ENCODE results near the gene CDHR2.
"Not testable (repeated sequence)": the region's sequence is repeated elsewhere in the genome, so short reads cannot be mapped to it uniquely, and the experiment has no call there.

Gene CDHR2

DNA sequence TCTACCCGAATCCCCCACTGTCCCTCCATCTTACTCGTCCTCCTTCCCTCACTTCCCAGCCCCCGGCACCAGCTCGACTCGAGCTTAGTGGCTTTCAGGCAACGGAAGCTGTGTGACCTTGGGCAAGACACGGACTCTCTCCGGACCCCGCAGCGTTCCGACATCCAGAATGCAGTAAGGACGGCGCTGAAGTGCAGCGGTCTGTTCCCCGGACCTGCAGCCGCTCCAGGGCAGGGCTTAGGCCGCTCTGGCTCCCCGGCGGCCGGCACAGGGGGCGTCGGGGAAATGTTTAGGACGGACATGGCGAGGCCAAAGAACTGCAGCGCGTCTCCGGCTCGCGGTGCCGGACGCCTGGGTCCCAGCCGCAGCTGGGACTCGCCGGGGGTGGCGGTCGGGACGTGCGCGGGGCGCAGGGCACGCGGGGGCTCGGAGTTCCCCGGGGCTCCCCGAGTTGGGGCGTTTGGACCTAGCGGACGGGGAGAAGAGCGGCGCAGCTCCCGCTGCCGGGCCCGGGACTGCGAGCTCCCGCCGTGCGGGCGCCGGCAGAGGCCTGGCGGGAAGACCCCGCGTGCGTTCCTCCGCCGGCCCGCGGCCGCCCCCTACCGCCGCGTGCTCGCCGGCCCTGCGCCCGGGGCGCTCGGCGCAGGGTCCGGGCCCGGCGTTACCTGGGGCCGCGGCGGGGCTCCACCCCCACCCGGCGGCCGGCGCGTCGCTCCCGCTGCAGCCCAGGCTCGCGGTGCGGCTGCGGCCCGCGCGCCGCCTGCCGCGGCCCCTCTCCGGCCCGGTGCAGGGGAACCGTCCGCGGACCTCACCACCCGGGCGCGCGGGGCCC lies 6.3 kb upstream of the CDHR2 start:
- peak; percentile 41 for DNase-seq

DNA sequence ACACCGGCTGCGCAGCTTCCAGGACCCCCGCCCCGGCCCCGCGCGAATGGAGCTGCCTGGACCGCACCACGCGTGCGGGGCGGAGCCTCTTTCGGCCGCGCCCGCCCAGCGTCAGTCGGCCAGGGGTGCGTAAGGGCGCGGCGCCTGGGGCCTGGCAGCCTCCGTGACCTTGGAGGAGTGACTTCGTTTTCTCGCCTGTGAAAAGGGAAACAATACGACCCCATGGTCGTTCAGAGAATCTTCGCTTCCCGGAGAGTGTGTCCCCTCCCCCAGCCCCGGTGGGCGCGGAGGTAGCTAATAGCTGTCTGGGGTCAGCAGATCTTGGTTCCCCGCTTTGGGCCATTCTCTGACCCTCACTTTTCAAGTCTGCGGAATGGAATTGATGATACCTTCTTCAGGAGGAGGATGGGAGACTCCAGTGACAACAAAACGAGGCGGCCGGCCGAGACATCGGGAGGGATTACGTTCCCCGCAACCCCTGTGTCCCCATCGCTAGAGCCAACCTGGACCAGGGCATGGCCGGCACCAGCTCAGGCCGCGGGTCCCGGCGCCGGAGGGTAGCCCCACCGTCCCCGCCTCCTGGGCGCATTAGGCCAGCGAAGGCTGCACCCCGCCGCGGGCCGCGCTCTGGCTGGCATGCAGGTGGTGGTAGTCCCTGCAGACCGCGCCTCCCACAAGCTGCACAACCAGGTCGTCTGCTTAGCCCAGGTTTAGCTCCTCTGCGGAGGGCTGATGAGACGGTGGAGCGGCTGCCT lies 5.5 kb upstream of the CDHR2 start:
- DNase-seq: peak; percentile 75

DNA sequence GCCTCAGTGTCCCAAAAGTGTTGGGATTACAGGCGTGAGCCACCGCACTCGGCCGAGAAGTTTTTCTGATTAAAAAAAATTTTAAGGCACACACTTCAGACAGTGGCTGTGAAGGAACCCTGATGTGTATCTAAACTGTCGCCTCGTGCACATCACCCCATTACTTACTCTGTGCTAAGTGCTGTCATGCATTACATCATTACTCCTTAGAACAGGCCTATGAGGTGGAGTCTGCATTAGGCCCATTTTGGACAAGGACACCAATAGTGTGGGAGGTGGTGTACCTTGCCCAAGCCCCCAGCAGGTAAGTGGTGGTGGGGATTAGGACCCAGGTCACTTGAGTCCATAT lies 3.8 kb upstream of the CDHR2 start:
- DNase-seq: no peak

DNA sequence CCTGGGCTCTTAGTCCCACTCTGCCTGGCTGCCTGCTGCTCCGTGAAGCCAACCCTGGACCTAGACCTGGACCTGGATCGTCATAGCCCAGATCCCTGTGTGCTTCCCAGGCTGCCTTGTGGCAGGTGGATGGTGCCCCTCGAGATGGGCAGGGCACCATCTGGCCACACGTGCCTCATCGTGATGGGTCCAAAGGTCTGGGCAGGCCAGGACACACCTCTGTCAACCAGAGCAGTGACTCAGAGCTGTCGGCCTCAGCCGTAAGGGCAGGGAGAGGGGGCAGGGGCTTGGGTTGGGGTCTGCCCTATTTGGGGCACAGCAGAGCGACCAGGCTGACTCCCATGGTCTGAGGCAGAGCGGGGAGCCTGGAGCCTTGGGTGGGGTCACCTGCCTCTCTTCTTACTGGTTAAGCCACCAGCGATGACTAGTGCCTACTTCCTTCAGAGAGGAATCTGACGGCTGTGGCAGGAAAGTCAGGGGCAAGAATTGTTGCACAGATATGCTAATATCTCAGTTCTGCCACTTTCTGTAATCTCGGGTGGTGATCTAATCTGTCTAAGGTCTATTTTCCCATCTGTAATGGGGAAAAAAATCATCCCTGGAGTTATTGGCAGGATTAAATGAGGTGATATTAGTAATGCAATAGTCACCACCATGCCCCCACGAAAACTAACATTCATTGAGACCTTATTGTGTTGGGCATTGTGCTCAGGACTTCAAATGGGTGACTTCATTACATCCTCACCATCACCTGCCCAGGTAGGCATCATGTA lies 3.2 kb upstream of the CDHR2 start:
- no peak for DNase-seq

DNA sequence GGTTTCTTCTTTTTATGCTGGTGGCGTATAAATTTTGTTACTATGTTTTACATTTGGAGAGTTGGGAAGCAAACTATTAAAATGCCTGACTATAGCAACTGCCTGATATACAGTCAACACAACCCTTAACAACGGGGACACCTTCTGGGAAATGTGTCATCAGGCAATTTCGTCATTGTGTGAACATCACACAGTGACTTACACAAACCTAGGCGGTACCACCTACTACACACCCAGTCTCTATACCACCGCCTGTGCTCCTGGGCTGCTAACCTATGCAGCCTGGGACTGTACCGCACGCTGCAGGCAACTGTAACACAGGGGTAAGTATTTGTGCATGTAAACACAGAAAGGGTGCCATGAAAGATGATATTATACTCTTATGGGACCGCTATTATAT lies 1.3 kb upstream of the CDHR2 start:
- DNase-seq: peak; percentile 47

DNA sequence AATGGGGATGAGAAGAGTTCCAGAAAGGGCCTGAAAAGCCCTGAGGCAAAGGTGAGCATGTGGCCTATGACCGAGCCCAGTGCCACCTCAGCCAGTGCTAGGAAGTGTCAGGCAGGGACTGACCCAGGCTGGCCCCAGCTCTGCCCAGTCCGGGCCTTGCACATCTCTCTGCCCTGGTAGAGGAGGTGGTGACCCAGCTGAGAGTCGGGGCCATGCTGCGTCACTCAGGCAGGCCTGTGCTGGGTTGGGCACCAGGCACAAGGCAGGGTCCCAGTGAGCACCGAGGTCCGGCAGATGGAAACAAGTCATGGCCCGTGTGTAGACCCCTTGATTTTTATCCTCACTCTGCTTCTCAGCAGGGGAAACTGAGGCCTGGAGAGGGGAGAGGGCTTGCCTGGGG lies 729 bp downstream of the CDHR2 start:
- DNase-seq: no peak

DNA sequence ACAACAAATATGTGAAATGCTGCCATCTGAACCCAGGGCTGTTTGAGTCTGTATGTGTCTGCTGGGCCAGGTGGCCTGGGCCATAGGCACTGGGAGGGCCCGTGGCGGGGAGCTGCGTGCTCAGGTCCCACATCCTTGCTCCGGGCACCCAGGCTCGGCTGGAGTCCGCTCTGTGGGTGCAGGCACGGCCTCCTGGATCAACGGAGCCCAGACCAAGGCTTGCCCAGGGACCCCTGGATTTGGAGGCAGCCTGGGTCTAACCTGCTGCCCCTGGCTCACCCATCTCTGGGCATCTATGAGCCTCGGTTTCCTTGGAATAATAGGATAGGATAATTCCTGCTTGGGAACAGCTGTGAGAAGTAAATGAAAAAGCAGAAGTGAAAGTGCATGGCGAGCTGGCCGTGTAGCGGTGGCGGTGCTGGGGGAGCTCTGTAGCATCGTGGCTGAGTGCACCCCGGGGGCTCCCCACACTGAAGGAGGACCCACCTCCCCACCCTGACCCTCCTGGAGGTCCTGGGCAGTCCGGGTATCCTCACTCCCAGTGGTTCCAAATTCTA lies 1.2 kb downstream of the CDHR2 start:
- no peak for DNase-seq

DNA sequence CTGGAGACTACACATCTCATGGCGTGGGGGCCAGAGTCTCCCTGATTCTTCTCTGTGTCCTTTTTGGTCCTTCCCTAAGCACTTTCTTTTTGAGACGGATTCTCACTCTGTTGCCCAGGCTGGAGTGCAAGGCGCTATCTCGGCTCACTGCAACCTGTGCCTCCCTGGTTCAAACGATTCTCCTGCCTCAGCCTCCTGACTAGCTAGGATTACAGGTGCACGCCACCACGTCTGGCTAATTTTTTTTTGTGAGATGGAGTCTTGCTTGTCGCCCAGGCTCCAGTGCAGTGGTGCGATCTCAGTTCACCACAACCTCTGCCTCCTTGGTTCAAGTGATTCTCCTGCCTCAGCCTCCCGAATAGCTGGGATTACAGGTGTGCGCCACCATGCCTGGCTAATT lies 1.8 kb downstream of the CDHR2 start:
- DNase-seq: not testable (repeated sequence)

DNA sequence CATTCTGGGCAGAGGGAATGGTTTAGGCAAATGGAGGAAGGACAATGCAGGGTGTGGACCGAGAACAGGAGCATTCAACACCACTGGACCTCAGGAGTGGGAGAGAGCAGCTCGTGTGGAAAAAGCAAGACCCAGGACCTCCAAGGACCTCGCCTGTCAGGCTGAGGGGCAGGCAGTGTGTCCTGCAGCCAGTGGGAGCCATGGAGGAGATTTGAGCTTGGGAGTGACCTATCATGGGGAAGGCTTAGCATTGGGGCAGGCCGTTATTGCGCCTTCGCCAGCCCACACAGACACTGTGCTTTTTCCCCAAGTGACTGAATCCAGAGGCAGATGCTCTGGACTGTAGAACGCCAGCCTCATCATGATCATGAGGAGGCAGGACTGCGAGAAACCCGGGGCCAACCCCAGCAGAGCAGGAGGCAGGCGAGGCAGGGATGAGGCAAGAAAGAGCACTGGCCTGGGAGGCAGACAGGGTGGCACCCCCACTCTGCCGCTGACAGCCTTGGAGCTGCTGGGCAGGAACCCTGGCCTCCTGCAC lies 3.3 kb downstream of the CDHR2 start:
- DNase-seq: no peak

DNA sequence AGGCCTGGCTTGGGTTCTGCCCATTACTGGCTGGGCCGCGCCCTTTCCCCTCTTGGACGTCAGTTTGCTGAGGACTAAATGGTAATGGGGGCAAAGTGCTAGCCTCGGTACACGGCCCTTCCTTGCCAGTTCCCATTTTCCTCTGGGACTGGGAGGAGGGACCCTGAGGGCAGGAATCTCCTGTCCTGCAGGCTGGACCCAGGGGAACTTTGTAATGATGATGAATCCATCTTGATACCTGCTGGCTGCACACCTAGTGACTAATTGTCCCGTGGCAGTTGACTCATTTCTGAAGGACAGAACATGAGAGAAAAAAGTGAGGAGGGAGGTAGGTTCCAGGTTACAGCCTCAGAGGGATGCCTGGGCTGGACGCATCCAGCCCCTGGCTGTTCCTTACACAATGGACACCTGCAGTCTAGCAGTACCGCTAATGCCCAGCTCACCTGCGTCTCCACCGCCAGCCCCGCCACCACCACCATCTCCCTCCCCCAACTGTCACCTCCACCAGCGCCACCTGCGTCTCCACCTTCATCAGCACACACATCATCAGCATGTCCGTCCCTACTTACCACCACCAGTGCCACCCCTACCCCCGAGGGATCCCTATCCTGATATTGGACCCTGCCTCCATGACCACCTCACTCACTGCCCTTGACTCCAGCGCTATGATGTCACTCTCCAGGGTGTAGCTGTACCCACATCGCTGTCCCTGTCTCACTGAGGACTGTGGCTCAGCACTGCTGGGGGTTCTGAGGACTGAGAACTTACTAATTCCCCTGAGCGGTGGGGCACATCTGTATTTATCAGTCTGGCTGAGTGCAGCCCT lies 4.3 kb downstream of the CDHR2 start:
- DNase-seq: no peak

DNA sequence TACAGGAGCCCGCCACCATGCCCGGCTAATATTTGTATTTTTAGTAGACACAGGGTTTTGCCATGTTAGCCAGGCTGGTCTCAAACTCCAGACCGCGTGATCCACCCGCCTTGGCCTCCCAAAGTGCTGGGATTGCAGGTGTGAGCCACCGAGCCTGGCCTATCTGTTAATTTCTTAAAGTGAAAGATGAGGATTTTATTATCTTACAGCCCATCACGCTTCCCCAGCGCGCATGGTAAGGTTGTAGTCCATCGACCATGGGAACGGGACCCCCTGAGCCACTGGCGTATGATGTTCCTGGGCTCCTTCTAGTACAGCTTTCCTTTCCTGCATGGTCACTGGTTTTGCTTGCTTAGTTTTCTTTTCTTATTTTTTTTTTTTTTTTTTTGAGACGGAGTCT lies 8.7 kb downstream of the CDHR2 start:
- no peak for DNase-seq

DNA sequence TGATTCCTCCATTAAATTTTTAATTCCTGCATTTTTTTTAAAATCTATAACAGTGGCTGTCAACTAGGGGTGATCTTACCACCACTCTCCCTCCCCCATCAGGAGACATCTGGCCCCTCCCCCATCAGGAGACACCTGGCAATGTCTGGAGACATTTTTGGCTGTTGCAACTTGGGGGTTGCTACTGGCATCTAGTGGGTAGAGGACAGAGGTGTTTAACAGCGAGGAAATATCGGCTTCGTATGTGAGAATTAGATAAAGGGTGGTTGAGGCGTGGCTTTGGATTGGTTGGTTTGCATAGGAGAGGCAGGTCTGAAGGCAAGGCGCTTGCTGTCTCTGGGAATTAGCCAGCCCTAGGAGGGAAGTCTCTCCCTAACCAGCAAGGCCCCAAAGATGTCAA lies 10.5 kb downstream of the CDHR2 start:
- DNase-seq: peak; percentile 46

DNA sequence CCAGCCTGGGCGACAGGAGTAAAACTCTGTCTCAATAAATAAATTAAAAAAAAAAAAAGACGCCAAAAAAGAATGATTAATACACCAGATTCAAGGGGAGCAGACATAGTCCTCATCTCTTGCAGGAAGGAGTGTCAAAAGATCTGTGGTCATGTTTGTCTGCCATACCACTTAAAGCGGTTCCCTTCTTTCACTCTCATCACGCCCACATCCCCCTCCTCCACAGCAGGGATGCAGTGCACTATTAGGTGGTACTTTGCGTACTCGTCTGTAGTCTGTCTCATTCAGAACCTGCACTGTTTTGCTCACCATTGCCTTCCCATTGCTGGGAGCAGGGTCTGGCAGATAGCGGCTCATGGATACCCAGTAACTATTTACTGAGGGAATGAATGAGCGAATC lies 11.2 kb downstream of the CDHR2 start:
- DNase-seq: no peak

DNA sequence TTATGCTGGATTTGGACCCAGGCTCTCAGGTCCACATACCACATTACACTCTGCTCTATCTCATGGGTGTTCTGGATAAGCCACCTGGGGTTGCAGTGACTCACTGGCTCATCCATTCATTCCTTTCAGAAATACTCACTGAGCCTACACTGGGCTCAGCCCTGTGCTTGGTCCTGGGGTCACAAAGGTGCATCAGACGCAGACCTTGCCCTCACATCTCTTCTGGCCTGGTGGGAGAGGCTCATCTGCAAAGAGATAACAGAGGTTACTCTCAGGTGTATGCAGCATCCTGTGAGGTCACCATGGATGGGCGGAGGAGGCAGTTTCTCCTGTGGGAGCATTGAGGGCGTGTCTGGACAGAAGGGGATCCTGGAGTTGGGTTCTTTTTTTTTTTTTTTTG lies 12.1 kb downstream of the CDHR2 start:
- no peak for DNase-seq

DNA sequence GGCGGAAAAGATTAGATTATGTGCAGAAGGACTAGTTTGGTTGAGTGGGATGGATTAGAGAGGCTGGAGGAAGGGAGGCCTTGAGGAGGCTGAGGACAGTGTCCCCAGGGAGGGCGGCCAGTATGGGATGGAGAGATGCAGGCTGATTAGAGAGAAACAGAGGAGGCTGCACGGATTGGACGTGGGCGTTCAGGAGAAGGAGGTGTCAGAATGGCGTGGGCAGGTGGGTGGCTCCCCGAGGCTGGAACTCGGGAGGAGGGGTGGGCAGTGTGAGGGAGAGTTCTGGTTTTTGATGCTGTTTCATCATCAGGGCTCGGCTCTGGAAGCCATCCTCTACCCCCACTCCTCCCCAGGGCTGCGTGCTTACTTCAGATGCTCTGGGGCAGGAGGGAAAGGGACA lies 13.0 kb downstream of the CDHR2 start:
- no peak for DNase-seq

DNA sequence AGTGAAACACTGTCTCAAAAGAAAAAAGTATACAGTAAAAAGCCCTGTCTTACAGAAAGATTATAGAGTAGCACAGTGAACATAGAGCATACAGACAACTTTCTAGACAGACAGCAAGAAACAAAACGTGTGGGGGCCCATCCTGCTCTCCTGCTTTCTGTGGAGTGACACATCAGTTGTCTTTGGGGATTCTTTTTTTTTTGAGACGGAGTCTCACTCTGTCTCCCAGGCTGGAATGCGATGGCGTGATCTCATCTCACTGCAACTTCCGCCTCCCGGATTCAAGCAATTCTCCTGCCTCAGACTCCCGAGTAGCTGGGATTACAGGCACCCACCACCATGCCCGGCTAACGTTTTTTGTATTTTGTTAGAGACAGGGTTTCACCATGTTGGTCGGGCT lies 14.9 kb downstream of the CDHR2 start:
- DNase-seq: no peak

DNA sequence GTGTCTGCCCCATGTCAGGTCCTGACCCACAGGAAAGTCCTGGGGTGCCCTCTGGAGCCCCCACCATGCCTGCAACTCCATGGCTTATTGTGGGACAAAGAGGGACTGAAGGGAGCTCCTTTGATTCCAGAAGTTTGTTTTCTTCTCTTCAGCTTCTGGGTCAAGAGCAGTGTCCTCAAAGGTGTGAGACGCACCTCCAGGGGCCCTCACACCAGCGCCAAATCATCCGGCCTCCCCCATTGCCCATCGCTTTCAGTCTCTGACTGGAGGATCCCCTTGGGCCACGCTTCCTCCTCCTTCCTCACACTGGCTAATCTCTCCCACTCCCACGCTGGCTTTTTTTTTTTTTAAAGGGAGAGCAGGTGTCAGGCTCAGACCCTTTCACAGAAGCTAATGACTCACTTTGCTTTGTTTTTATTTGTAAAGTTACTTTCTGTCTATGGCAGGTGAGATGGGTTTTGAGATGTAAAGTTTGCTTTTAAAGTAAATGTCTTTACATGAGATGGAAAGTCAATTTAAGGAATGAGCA lies 16.7 kb downstream of the CDHR2 start:
- DNase-seq: no peak

DNA sequence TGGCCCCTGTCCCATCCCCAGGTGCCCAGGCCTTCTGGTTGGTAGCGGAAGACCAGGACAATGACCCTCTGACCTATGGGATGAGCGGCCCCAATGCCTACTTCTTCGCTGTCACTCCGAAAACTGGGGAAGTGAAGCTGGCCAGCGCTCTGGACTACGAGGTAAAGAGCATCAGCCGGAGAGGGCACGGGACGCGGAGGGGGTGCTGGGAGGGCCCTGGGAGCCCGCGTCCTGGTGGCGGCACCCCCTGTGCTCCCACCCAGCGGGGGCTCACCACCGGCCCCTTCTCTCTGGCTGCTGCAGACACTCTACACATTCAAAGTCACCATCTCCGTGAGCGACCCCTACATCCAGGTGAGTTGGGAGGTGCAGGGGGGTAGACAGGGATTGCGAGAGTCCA lies 19.5 kb downstream of the CDHR2 start:
- no peak for DNase-seq

DNA sequence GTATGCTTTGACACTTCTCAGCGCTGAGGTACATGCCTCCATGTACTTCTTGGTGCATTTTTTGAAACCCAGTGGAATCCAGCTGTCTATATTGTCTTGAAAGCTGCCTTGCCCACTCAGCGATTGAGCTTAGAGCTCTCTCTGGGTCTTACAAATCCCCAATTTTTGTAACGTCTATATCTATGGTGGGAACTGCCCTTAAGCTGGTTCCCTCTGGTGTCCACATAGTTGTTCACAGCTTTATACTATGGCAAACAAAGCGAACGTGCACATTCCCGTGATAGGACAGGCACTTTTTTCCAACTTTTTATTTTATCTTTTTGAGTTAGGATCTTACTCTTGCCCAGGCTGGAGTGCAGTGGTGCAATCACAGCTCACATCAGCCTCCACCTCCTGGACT lies 20.9 kb downstream of the CDHR2 start:
- DNase-seq: no peak

DNA sequence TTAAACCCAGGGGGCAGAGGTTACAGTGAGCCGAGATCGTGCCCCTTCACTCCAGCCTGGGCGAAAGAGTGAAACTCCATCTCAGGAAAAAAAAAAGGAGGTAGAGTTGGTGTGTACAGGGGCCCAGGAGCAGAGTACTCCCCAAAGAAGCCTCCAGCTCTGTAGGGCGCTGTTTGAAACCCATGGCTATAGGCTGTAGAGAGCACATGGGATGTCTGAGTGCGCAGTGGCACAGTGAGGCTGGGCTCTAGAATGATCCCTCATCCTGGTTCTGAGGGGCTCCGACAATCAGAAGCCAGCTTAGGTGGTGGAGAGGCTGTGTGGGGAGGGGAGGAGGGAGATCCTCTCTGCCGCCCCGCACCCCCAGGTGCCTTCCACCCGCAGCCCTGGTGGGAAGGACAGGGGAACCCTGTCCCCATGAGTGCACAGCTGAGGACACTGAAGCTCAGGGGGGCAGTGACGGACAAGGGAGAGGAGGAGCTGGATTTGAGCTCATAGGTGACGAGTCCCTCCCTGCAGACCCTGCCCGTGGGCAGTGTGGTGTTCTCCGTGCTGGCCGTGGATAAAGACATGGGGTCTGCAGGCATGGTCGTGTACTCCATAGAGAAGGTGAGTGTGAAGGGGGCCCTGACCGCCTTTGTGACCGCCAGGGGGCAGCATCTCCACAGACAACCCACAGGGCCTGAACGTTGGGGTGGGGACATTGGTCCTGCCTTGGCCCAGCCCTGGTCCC lies 24.6 kb downstream of the CDHR2 start:
- DNase-seq: peak; percentile 65

DNA sequence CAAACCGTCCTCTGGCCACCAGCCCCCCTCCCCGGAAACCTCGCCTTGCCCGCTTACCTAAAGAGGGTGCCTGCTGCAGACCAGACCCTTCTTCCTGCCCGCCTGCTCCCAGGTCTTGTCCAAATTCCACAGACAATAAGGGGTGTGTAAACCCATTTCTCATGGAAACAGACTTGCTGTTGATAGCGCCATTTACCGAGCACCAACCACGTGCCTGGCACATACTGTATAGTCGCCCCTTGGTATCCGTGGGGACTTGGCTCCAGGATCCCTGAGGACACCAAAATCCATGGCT lies 25.1 kb downstream of the CDHR2 start:
- DNase-seq: no peak

DNA sequence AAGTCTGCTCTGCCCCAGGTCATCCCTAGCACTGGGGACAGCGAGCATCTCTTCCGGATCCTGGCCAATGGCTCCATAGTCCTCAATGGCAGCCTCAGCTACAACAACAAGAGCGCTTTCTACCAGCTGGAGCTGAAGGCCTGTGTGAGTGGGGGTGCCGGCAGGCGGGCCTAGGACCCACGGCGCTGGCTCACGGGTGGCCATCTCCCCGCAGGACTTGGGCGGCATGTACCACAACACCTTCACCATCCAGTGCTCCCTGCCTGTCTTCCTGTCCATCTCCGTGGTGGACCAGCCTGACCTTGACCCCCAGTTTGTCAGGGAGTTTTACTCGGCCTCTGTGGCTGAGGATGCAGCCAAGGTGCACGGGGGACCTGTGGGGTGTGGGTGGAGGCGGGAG lies 25.9 kb downstream of the CDHR2 start:
- DNase-seq: no peak

Measured in CD4-positive, alpha-beta T cell treated with Interferon gamma for 1 hour (primary cell).